ENCODE measurements around the gene GPATCH1.
"Not testable (repeated sequence)": the region's sequence is repeated elsewhere in the genome, so short reads cannot be mapped to it uniquely, and the experiment has no call there.

Gene GPATCH1

DNA sequence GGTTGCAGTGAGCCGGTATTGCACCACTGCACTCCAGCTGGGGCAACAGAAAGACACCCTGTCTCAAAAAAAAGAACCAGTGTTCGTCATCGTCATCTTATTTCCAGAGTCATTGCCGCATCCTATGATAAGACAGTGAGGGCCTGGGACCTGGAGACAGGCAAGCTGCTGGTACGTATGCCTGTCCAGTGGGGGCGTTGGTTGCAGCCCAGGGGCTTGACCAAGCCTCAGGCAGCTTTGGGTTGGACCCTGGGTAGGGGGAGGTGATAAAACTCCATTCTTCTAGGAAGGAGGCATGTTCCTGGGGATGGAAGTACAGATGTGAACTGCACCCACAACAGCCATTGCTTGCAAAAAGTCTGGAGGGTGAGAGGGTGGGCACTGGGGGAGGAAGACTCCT lies 66.6 kb downstream of the GPATCH1 start:
- no peaks in the 10 kb centered on the region for H3K36me3 ChIP-seq (ENCODE audit: control insufficient read depth, insufficient read depth, low read length)
- H3K4me1 ChIP-seq (ENCODE audit: control insufficient read depth, low read depth, low read length): no peaks in the 10 kb centered on the region
- no peak overlapping the region for H2BK120ac ChIP-seq (ENCODE audit: low read depth, low read length)
- H4K8ac ChIP-seq (ENCODE audit: low read depth, low read length): no peak overlapping the region
- no peak overlapping the region for H3K9ac ChIP-seq (ENCODE audit: low read length)
- H3K23ac ChIP-seq (ENCODE audit: low read length): no peak overlapping the region
- no peak overlapping the region for H3K18ac ChIP-seq (ENCODE audit: low read length)
- H4K5ac ChIP-seq (ENCODE audit: low read length): no peak overlapping the region
- no peak overlapping the region for H3K27ac ChIP-seq (ENCODE audit: low read depth, low read length)
- no peak overlapping the region for H2BK5ac ChIP-seq (ENCODE audit: low read length)
- no CpG with 5 or more reads among the region's 6 CpGs for WGBS (ENCODE audit: extremely low coverage, insufficient coverage, low lambda C conversion rate)
- H3K27me3 ChIP-seq (ENCODE audit: insufficient read depth, low read length, poor library complexity): no peaks in the 10 kb centered on the region
- no peak overlapping the region for H3K4me3 ChIP-seq (ENCODE audit: low read length)
- H3K79me1 ChIP-seq (ENCODE audit: low read length): no peaks in the 10 kb centered on the region
- no peak overlapping the region for H3K4me2 ChIP-seq (ENCODE audit: low read length)
- H3K56ac ChIP-seq (ENCODE audit: low read length): no peak overlapping the region
- no peak overlapping the region for H2BK15ac ChIP-seq (replicated peaks; ENCODE audit: low read depth)
- no peaks in the 10 kb centered on the region for H3K79me2 ChIP-seq (ENCODE audit: control insufficient read depth, insufficient read depth, low read length)
- H2AK5ac ChIP-seq (ENCODE audit: low read length): no peak overlapping the region
- H3K4ac ChIP-seq (ENCODE audit: low read depth, low read length): no peak overlapping the region
- no peak for DNase-seq

DNA sequence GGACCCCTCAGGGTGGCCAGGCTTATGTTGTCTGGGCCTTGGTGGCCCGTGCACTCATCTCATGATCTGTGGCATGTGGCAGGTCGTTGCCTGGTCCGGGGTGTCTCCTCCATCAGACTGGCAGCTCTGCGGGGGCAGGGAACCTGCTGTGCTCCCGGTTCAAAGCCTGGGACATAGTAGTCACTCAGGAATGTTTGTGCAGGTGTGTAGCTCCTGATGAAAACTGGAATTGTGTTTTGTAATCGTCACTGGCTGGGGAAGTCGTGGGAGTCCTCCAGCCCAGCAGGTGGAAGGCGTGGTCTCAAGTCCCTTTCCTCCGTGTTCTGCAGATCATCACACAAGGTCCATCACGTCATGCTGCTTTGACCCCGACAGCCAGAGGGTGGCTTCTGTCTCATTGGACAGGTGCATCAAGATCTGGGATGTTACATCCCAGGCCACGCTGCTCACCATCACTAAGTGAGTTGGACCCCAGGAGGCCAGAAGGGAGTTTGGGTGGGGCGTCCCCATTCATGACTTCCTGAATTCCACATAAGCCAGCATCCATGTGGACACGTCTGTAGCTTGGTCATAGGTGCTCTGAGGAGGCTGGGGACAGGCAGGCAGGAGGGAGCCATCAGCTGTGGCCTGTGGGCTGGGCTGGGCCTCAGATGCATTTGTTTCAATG lies 70.0 kb downstream of the GPATCH1 start:
- Histone ChIP-seq H3K27me3 (ENCODE audit: insufficient read depth, low read length, poor library complexity) (no peaks in the 10 kb centered on the region), H3K4me3 (ENCODE audit: low read length) (no peak overlapping the region), H4K8ac (ENCODE audit: low read depth, low read length) (no peak overlapping the region), H2AK5ac (ENCODE audit: low read length) (no peak overlapping the region), H3K4me2 (ENCODE audit: low read length) (no peak overlapping the region), H3K79me2 (ENCODE audit: control insufficient read depth, insufficient read depth, low read length) (no peaks in the 10 kb centered on the region), H3K9ac (ENCODE audit: low read length) (no peak overlapping the region), H2BK15ac (replicated peaks; ENCODE audit: low read depth) (no peak overlapping the region), H3K56ac (ENCODE audit: low read length) (no peak overlapping the region), H3K79me1 (ENCODE audit: low read length) (no peaks in the 10 kb centered on the region), H2BK120ac (ENCODE audit: low read depth, low read length) (no peak overlapping the region), H3K27ac (ENCODE audit: low read depth, low read length) (no peak overlapping the region), H3K23ac (ENCODE audit: low read length) (no peak overlapping the region), H3K4ac (ENCODE audit: low read depth, low read length) (no peak overlapping the region), H3K18ac (ENCODE audit: low read length) (no peak overlapping the region), H3K36me3 (ENCODE audit: control insufficient read depth, insufficient read depth, low read length) (no peaks in the 10 kb centered on the region), H3K4me1 (ENCODE audit: control insufficient read depth, low read depth, low read length) (no peaks in the 10 kb centered on the region), H2BK5ac (ENCODE audit: low read length) (no peak overlapping the region), H4K5ac (ENCODE audit: low read length) (no peak overlapping the region)
- no peak for DNase-seq
- no CpG with 5 or more reads among the region's 14 CpGs for WGBS (ENCODE audit: extremely low coverage, insufficient coverage, low lambda C conversion rate)

- Histone ChIP-seq H3K9ac (ENCODE audit: low read length) (no peak overlapping the region), H3K4me3 (ENCODE audit: low read length) (no peak overlapping the region), H3K79me2 (ENCODE audit: control insufficient read depth, insufficient read depth, low read length) (no peaks in the 10 kb centered on the region), H2AK5ac (ENCODE audit: low read length) (no peak overlapping the region), H3K27ac (ENCODE audit: low read depth, low read length) (no peak overlapping the region), H3K23ac (ENCODE audit: low read length) (no peak overlapping the region), H3K4me2 (ENCODE audit: low read length) (no peak overlapping the region), H3K79me1 (ENCODE audit: low read length) (no peaks in the 10 kb centered on the region), H3K27me3 (ENCODE audit: insufficient read depth, low read length, poor library complexity) (no peaks in the 10 kb centered on the region), H3K36me3 (ENCODE audit: control insufficient read depth, insufficient read depth, low read length) (no peaks in the 10 kb centered on the region), H3K4ac (ENCODE audit: low read depth, low read length) (no peak overlapping the region), H2BK5ac (ENCODE audit: low read length) (no peak overlapping the region), H3K18ac (ENCODE audit: low read length) (no peak overlapping the region), H2BK120ac (ENCODE audit: low read depth, low read length) (no peak overlapping the region), H3K4me1 (ENCODE audit: control insufficient read depth, low read depth, low read length) (no peaks in the 10 kb centered on the region), H4K8ac (ENCODE audit: low read depth, low read length) (no peak overlapping the region), H4K5ac (ENCODE audit: low read length) (no peak overlapping the region), H3K56ac (ENCODE audit: low read length) (no peak overlapping the region), H2BK15ac (replicated peaks; ENCODE audit: low read depth) (no peak overlapping the region)
- no peak for DNase-seq
- no CpG with 5 or more reads among the region's 2 CpGs for WGBS (ENCODE audit: extremely low coverage, insufficient coverage, low lambda C conversion rate)
These were observed 71.2 kb downstream of the GPATCH1 start for GRCh38 chr19:33152176-33152575.

- H3K27me3 ChIP-seq (ENCODE audit: insufficient read depth, low read length, poor library complexity); H3K4ac ChIP-seq (ENCODE audit: low read depth, low read length); H3K23ac ChIP-seq (ENCODE audit: low read length); H4K8ac ChIP-seq (ENCODE audit: low read depth, low read length); H3K4me2 ChIP-seq (ENCODE audit: low read length); H3K4me1 ChIP-seq (ENCODE audit: control insufficient read depth, low read depth, low read length); H3K9ac ChIP-seq (ENCODE audit: low read length); H3K56ac ChIP-seq (ENCODE audit: low read length); H3K79me1 ChIP-seq (ENCODE audit: low read length); H3K18ac ChIP-seq (ENCODE audit: low read length); H3K4me3 ChIP-seq (ENCODE audit: low read length); H4K5ac ChIP-seq (ENCODE audit: low read length); H2BK120ac ChIP-seq (ENCODE audit: low read depth, low read length); H3K79me2 ChIP-seq (ENCODE audit: control insufficient read depth, insufficient read depth, low read length); H2BK5ac ChIP-seq (ENCODE audit: low read length); H2BK15ac ChIP-seq (replicated peaks; ENCODE audit: low read depth); H3K36me3 ChIP-seq (ENCODE audit: control insufficient read depth, insufficient read depth, low read length); H3K27ac ChIP-seq (ENCODE audit: low read depth, low read length); H2AK5ac ChIP-seq (ENCODE audit: low read length); DNase-seq: not testable (repeated sequence)
- WGBS (ENCODE audit: extremely low coverage, insufficient coverage, low lambda C conversion rate): no CpG with 5 or more reads among the region's 4 CpGs
These were observed 71.6 kb downstream of the GPATCH1 start for GRCh38 chr19:33152625-33153024.

GRCh38 chr19:33154313-33154712 lies 73.3 kb downstream of the GPATCH1 start:
- DNase-seq; H2AK5ac ChIP-seq (ENCODE audit: low read length); H3K23ac ChIP-seq (ENCODE audit: low read length); H3K4me1 ChIP-seq (ENCODE audit: control insufficient read depth, low read depth, low read length); H3K18ac ChIP-seq (ENCODE audit: low read length); H3K4me3 ChIP-seq (ENCODE audit: low read length); H3K27me3 ChIP-seq (ENCODE audit: insufficient read depth, low read length, poor library complexity); H3K79me2 ChIP-seq (ENCODE audit: control insufficient read depth, insufficient read depth, low read length); H3K79me1 ChIP-seq (ENCODE audit: low read length); H2BK15ac ChIP-seq (replicated peaks; ENCODE audit: low read depth); H3K4me2 ChIP-seq (ENCODE audit: low read length); H3K27ac ChIP-seq (ENCODE audit: low read depth, low read length); H4K5ac ChIP-seq (ENCODE audit: low read length); H3K4ac ChIP-seq (ENCODE audit: low read depth, low read length); H2BK120ac ChIP-seq (ENCODE audit: low read depth, low read length); H2BK5ac ChIP-seq (ENCODE audit: low read length); H3K36me3 ChIP-seq (ENCODE audit: control insufficient read depth, insufficient read depth, low read length); H4K8ac ChIP-seq (ENCODE audit: low read depth, low read length); H3K9ac ChIP-seq (ENCODE audit: low read length); H3K56ac ChIP-seq (ENCODE audit: low read length): not testable (repeated sequence)
- WGBS (ENCODE audit: extremely low coverage, insufficient coverage, low lambda C conversion rate): no CpG with 5 or more reads among the region's 6 CpGs

DNA sequence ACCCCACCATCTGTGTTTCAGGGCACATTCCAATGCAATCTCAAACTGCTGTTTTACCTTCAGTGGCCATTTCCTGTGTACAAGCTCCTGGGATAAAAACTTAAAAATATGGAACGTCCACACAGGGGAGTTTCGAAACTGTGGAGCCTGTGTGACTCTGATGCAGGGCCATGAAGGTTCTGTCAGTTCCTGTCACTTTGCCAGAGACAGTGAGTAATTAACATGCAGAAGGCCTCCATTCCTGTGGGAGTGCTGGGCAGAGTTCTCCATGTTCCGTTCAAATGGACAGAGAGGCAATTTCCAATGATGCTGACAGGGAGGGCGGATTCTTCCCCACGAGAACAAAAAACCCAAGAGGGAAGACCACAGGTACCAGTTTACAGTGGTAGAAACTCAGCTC lies 75.4 kb downstream of the GPATCH1 start:
- Histone ChIP-seq H3K27me3 (ENCODE audit: insufficient read depth, low read length, poor library complexity) (no peaks in the 10 kb centered on the region), H2AK5ac (ENCODE audit: low read length) (no peak overlapping the region), H2BK120ac (ENCODE audit: low read depth, low read length) (no peak overlapping the region), H3K18ac (ENCODE audit: low read length) (no peak overlapping the region), H3K36me3 (ENCODE audit: control insufficient read depth, insufficient read depth, low read length) (no peaks in the 10 kb centered on the region), H2BK5ac (ENCODE audit: low read length) (no peak overlapping the region), H3K4me3 (ENCODE audit: low read length) (no peak overlapping the region), H3K79me2 (ENCODE audit: control insufficient read depth, insufficient read depth, low read length) (no peaks in the 10 kb centered on the region), H4K5ac (ENCODE audit: low read length) (no peak overlapping the region), H3K56ac (ENCODE audit: low read length) (no peak overlapping the region), H3K79me1 (ENCODE audit: low read length) (no peaks in the 10 kb centered on the region), H2BK15ac (replicated peaks; ENCODE audit: low read depth) (no peak overlapping the region), H3K9ac (ENCODE audit: low read length) (no peak overlapping the region), H4K8ac (ENCODE audit: low read depth, low read length) (no peak overlapping the region), H3K23ac (ENCODE audit: low read length) (no peak overlapping the region), H3K4ac (ENCODE audit: low read depth, low read length) (no peak overlapping the region), H3K27ac (ENCODE audit: low read depth, low read length) (no peak overlapping the region), H3K4me2 (ENCODE audit: low read length) (no peak overlapping the region), H3K4me1 (ENCODE audit: control insufficient read depth, low read depth, low read length) (no peaks in the 10 kb centered on the region)
- WGBS (ENCODE audit: extremely low coverage, insufficient coverage, low lambda C conversion rate): no CpG with 5 or more reads among the region's 5 CpGs
- DNase-seq: no peak
